ENCODE data around the gene MKI67.

The MKI67 gene

DNA sequence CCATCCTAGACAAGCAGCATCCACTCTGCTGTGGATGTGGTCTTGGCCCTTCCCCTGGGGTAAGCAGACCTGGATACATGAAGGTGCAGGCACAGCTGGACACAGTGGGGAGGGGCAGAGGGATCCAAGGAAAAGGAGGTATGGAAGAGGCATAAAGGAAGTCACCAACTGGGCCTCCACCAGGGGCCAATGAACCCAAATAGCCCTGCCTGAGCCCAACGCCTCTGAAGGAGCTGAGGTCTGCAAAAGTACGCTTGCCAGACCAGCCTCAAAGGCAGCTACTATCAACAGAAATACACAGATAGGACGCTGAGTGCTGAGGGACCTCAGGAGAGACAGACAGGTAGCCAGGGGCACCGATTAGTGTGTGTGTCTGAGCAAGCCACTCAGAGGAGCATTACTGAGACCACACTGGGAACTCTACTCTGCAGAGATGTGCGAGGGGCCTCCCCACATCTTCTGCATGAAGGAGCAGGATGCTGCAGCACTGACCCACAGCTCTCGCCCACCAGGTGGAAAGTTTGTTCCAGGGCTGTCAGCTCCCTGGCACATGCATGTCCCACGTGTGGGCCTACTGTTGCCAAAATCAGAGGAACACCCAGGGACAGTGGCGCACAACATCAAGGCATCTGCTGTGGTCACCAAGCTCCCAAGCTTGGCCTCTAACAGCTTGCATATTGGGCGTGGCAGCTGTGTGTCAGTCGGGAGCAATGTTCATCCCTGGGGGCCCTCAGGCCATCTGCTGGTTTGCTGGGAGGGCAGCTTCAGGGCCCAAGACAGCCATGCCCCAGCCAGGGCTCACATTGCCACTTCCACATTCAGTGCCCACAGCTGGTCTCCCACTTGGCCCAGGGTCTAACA, 40.0 kb downstream of the MKI67 start:
- in situ Hi-C loops (cut with MboI; ENCODE audit: low sequenced_read_pairs): no loop called here

GRCh38 chr10:128084991-128085390, 41.2 kb downstream of the MKI67 start:
- in situ Hi-C loops (cut with MboI; ENCODE audit: low sequenced_read_pairs): no loop called here

- in situ Hi-C loops (cut with MboI; ENCODE audit: low sequenced_read_pairs): no loop called here
These were observed 41.9 kb downstream of the MKI67 start for GRCh38 chr10:128084364-128084763.

GRCh38 chr10:128083191-128083895, 42.9 kb downstream of the MKI67 start:
- in situ Hi-C loops (cut with MboI; ENCODE audit: low sequenced_read_pairs): no loop called here

DNA sequence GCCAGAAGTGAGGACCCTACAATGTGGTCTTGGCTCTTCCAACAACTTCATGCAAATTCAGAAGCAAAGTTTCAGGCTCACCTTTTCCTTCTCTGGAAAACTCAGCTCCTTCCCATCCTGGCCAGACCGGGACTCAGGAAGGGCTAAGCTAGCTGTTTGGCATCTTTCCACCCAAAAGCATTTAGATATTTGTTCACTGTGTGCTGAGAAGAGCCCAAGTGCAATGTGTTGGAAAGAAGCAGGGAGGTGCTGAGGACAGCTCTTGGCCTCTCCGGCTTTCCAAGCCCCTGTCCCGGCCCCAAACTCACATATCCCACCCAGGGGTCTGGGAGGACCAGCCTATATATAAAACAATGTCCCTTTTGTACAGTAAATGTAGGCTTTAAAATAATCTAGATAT, 44.5 kb downstream of the MKI67 start:
- in situ Hi-C loops (cut with MboI; ENCODE audit: low sequenced_read_pairs): no loop called here

GRCh38 chr10:128081222-128081621, 45.0 kb downstream of the MKI67 start:
- in situ Hi-C loops (cut with MboI; ENCODE audit: low sequenced_read_pairs): no loop called here

GRCh38 chr10:128080641-128081040, 45.6 kb downstream of the MKI67 start:
- in situ Hi-C loops (cut with MboI; ENCODE audit: low sequenced_read_pairs): no loop called here

DNA sequence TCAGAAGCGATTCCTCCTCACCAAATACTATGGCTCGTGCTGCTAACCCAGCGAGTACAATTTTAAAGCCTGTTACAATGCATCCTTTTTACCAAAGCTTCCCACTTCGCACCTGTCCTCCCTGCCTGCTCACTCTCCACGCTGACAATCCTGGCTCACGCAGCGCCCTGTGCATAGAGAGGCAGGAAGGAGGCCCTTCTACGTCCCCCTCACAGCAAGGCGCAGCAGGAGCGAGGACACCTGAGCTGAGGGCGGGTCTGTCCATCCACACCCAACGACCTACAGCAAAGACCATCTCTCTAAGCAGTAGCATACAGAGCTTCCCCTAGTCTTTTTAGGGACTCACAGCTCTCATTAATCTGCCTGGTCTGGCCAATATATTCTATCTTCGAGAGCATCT, 46.0 kb downstream of the MKI67 start:
- in situ Hi-C loops (cut with MboI; ENCODE audit: low sequenced_read_pairs): no loop called here

- in situ Hi-C loops (cut with MboI; ENCODE audit: low sequenced_read_pairs): no loop called here
These were observed 47.9 kb downstream of the MKI67 start for GRCh38 chr10:128078136-128078969.

- in situ Hi-C loops (cut with MboI; ENCODE audit: low sequenced_read_pairs): no loop called here
These were observed 48.9 kb downstream of the MKI67 start for GRCh38 chr10:128077155-128077875.

DNA sequence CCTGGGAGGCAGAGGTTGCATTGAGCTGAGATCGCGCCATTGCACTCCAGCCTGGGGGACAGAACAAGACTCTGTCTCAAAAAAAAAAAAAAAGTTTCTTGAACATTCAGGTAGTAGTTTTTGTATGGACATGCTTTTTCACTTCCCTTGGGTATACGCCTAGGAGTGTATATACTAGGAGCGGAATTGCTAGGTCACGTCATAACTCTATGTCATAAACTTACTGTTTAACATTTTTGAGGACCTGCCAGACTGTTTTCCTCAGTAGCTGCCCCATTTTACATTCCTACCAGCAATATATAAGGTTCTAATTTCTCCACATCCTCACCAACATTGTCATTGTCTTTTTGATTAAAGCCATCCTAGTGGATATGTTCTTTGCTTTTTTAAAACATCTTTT, 51.6 kb downstream of the MKI67 start:
- in situ Hi-C loops (cut with MboI; ENCODE audit: low sequenced_read_pairs): no loop called here

DNA sequence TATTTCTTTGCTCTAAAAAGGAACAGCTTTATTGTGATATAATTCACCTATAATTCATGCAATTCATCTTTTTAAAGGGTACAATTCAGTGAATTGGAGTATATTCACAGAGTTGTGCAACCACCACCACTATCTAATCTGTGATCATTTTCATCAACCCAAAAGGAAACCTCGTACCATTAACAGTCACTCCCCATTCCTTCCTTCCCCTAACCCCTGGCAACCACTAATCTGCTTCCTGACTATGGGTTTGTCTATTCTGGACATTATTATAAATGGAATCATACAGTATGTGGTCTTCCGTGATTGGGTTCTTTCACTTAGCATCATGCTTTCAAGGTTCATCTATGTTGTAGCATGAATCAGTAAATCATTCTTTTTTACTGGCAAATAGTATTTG, 52.3 kb downstream of the MKI67 start:
- in situ Hi-C loops (cut with MboI; ENCODE audit: low sequenced_read_pairs): no loop called here

DNA sequence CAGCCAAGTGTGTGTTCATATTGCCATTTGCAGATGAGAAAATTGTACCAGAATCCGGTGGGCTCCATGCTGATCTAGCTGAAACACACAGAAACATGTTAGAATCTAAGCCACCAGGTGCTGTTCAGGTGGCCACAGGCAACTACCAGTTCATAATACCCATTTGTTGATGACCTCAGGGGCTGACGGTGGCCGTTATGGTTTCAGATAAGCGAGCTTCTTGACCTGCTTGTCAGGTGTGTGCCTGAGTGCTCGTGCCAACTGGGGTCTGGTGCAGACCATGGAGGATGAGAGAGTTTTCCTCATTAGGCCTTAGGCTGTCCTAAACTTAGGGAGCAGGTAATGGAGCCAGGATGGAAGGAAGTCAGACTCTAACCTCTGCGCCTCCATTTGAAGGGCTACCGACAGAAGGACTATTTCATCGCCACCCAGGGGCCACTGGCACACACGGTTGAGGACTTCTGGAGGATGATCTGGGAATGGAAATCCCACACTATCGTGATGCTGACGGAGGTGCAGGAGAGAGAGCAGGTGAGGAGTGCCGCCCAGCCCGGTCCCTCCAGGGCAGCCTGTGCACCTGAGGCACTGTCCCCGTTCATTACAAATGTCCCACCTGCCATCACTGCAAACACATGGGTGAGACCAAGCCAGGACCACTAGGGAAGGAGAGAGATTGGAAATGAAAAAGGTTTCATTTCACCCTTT, 53.1 kb downstream of the MKI67 start:
- in situ Hi-C loops (cut with MboI; ENCODE audit: low sequenced_read_pairs): no loop called here

GRCh38 chr10:128072046-128072445, 54.2 kb downstream of the MKI67 start:
- in situ Hi-C loops (cut with MboI; ENCODE audit: low sequenced_read_pairs): no loop called here

DNA sequence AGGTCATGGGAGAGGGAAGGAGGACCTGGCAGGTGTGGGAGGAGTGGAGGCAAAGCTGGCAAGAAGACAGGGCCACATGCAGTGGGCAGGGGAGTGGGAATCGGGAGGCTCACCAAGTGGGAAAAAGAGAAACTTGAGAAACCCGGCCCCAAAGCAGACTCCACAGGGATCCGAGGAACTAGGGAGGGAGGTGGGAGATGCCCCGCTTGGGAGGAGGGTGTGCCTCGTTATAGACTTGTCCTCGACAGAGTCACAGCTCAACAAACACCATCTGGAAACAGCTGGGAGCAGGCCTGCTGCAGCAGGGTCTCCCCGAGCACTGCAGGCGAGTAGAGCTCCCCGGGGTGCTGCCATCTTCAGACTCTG, 54.8 kb downstream of the MKI67 start:
- in situ Hi-C loops (cut with MboI; ENCODE audit: low sequenced_read_pairs): no loop called here

- in situ Hi-C loops (cut with MboI; ENCODE audit: low sequenced_read_pairs): no loop called here
These were observed 55.4 kb downstream of the MKI67 start for GRCh38 chr10:128070721-128071416.

DNA sequence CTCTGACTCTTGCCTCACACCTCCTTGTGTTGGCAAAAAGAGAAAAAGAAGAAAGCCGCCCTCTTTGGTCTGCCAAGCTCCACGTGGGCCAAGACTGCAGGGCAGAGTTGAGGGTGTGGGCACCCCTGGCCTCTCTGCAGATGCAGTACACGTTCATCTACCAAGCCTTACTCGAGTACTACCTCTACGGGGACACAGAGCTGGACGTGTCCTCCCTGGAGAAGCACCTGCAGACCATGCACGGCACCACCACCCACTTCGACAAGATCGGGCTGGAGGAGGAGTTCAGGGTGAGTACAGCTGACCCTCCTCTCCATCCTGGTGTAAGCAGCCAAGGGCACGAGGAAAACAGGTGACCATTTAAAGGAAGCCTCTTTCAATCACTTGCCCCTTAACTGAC, 56.1 kb downstream of the MKI67 start:
- in situ Hi-C loops (cut with MboI; ENCODE audit: low sequenced_read_pairs): no loop called here

DNA sequence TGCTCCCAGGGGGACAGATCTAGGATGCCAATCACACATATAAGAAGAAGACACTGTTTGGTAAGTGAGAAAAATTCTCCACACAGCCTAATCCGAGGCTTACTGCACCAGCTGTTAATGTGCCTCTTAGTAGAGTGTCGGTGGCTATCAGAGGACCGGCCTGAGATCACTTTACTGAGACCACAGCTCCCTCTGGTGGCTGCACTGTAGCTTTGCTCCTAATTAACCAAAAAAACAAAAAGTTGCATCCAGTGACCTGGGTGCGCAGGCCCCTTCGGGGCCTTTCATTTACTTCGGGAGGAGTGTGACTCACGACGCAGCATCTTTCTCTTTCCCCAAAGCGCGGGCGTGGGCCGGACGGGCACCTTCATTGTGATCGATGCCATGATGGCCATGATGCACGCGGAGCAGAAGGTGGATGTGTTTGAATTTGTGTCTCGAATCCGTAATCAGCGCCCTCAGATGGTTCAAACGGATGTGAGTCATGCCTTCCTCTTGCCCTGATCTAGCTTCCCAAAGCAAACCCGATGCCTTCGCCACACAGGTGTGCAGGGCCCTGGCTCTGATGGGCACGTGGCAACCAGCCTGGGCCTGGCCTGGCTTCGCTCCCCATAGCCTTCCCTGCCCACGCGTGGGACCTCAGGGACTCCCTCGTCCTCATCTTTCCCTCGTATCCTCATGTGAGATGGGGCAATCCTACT, 56.7 kb downstream of the MKI67 start:
- in situ Hi-C loops (cut with MboI; ENCODE audit: low sequenced_read_pairs): no loop called here
